ENCODE measurements around the gene CNTNAP2.

- TF ChIP-seq CTCF (IDR thresholded peaks at IDR 0.05) (no peak), POLR2A (IDR thresholded peaks at IDR 0.05) (no peak), EP300 (IDR thresholded peaks at IDR 0.05) (no peak), POLR2AphosphoS5 (IDR thresholded peaks at IDR 0.05) (no peak)
Observed at GRCh38 chr7:146565872-146566271, 449.3 kb downstream of the CNTNAP2 start.

Data from suprapubic skin (tissue), 4 donors.